Measurements from ENCODE around the gene IRF2BP2. TPM values are rescaled to one million over a fixed set of nuclear protein-coding genes. Genes with fewer than 3 reads are reported as not detected.
"Not testable (repeated sequence)": the region's sequence is repeated elsewhere in the genome, so short reads cannot be mapped to it uniquely, and the experiment has no call there.

IRF2BP2 gene
- total RNA-seq, 2 experiments from 2014 or later: 71.5 to 72.0 TPM

GRCh38 chr1:234595899-234596298 lies 14.1 kb downstream of the IRF2BP2 start:
- H3K4me3 Mint-ChIP-seq: no peak overlapping the region
- H3K9me3 Mint-ChIP-seq (ENCODE audit: insufficient read depth): no peaks in the 10 kb centered on the region
- H3K27me3 Mint-ChIP-seq (ENCODE audit: low read depth): no peaks in the 10 kb centered on the region
- ATAC-seq (no peak), DNase-seq (no peak)
- H3K27ac Mint-ChIP-seq: no peak overlapping the region
- ChIA-PET POLR2A (interaction anchor here (0.5 kb wide), 1 partner anchor 94 kb away, joined by 3 read pairs; no protein-coding TSS in a partner anchor), CTCF (interaction anchor here (3.0 to 4.1 kb wide), 3 partner anchors 52 to 488 kb away, joined by 14 to 27 read pairs (median 21); no protein-coding TSS in a partner anchor)
- H3K36me3 Mint-ChIP-seq (ENCODE audit: low read depth): no peaks in the 10 kb centered on the region
- peaks cover 36% of the 10 kb centered on the region for H3K4me1 Mint-ChIP-seq (ENCODE audit: low read depth)

GRCh38 chr1:234594575-234594974 lies 15.4 kb downstream of the IRF2BP2 start:
- H3K27me3 Mint-ChIP-seq (ENCODE audit: low read depth); H3K36me3 Mint-ChIP-seq (ENCODE audit: low read depth); H3K4me3 Mint-ChIP-seq; CTCF ChIA-PET; DNase-seq; ATAC-seq; H3K9me3 Mint-ChIP-seq (ENCODE audit: insufficient read depth); H3K27ac Mint-ChIP-seq: not testable (repeated sequence)
- POLR2A ChIA-PET: interaction anchor here (1.0 kb wide), 1 partner anchor 17 kb away, joined by 3 read pairs; no protein-coding TSS in a partner anchor
- peaks cover 30% of the 10 kb centered on the region for H3K4me1 Mint-ChIP-seq (ENCODE audit: low read depth)

GRCh38 chr1:234593771-234594504 lies 16.0 kb downstream of the IRF2BP2 start:
- DNase-seq: no peak
- H3K27me3 Mint-ChIP-seq (ENCODE audit: low read depth): no peaks in the 10 kb centered on the region
- no peak overlapping the region for H3K4me3 Mint-ChIP-seq
- CTCF ChIA-PET: no interaction called here
- POLR2A ChIA-PET: interaction anchor here (1.0 kb wide), 2 partner anchors 10 to 17 kb away, joined by 3 read pairs; no protein-coding TSS in a partner anchor
- no peaks in the 10 kb centered on the region for H3K36me3 Mint-ChIP-seq (ENCODE audit: low read depth)
- no peaks in the 10 kb centered on the region for H3K9me3 Mint-ChIP-seq (ENCODE audit: insufficient read depth)
- H3K27ac Mint-ChIP-seq: no peak overlapping the region
- peaks cover 25% of the 10 kb centered on the region for H3K4me1 Mint-ChIP-seq (ENCODE audit: low read depth)
- ATAC-seq: no peak

DNA sequence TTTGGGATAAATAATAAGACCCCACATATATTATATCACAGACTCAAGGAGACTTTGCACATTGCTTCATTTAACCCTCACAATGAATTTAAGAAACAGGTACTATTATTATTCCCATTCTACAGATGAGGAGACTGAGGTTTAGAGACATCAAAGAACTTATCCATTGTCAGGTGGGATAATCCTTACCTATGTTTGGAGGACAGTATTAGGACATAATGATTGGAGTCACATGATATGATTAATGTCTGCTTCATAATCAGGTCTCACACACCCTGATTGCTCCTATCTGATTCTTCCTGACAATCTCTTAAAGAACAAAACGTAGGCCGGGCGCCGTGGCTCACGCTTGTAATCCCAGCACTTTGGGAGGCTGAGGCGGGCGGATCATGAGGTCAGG lies 16.9 kb downstream of the IRF2BP2 start:
- no peaks in the 10 kb centered on the region for H3K36me3 Mint-ChIP-seq (ENCODE audit: low read depth)
- H3K4me1 Mint-ChIP-seq (ENCODE audit: low read depth): peaks cover 18% of the 10 kb centered on the region
- CTCF ChIA-PET: no interaction called here
- POLR2A ChIA-PET: interaction anchor here (1.0 kb wide), 1 partner anchor 10 kb away, joined by 3 read pairs; no protein-coding TSS in a partner anchor
- H3K4me3 Mint-ChIP-seq: no peak overlapping the region
- DNase-seq (no peak), ATAC-seq (no peak)
- no peak overlapping the region for H3K27ac Mint-ChIP-seq
- no peaks in the 10 kb centered on the region for H3K9me3 Mint-ChIP-seq (ENCODE audit: insufficient read depth)
- H3K27me3 Mint-ChIP-seq (ENCODE audit: low read depth): no peaks in the 10 kb centered on the region

GRCh38 chr1:234592240-234592639 lies 17.7 kb downstream of the IRF2BP2 start:
- H3K4me1 Mint-ChIP-seq (ENCODE audit: low read depth): peaks cover 11% of the 10 kb centered on the region
- H3K36me3 Mint-ChIP-seq (ENCODE audit: low read depth): no peaks in the 10 kb centered on the region
- no peak for DNase-seq
- H3K4me3 Mint-ChIP-seq: no peak overlapping the region
- H3K27ac Mint-ChIP-seq: no peak overlapping the region
- ATAC-seq: no peak
- H3K9me3 Mint-ChIP-seq (ENCODE audit: insufficient read depth): no peaks in the 10 kb centered on the region
- no peaks in the 10 kb centered on the region for H3K27me3 Mint-ChIP-seq (ENCODE audit: low read depth)
- CTCF ChIA-PET: interaction anchor here (0.7 kb wide), 1 partner anchor 105 kb away, joined by 3 read pairs; no protein-coding TSS in a partner anchor
- POLR2A ChIA-PET: interaction anchor here (0.6 kb wide), 1 partner anchor 8 kb away, joined by 3 read pairs; no protein-coding TSS in a partner anchor

GRCh38 chr1:234591131-234591530 lies 18.8 kb downstream of the IRF2BP2 start:
- DNase-seq (no peak), ATAC-seq (no peak)
- Mint-ChIP-seq H3K27ac (no peak overlapping the region), H3K9me3 (ENCODE audit: insufficient read depth) (no peaks in the 10 kb centered on the region), H3K4me1 (ENCODE audit: low read depth) (peaks cover 11% of the 10 kb centered on the region), H3K36me3 (ENCODE audit: low read depth) (no peaks in the 10 kb centered on the region), H3K27me3 (ENCODE audit: low read depth) (no peaks in the 10 kb centered on the region), H3K4me3 (no peak overlapping the region)
- CTCF ChIA-PET: interaction anchor here (1.0 kb wide), 1 partner anchor 826 kb away, joined by 3 read pairs; no protein-coding TSS in a partner anchor
- POLR2A ChIA-PET: no interaction called here

DNA sequence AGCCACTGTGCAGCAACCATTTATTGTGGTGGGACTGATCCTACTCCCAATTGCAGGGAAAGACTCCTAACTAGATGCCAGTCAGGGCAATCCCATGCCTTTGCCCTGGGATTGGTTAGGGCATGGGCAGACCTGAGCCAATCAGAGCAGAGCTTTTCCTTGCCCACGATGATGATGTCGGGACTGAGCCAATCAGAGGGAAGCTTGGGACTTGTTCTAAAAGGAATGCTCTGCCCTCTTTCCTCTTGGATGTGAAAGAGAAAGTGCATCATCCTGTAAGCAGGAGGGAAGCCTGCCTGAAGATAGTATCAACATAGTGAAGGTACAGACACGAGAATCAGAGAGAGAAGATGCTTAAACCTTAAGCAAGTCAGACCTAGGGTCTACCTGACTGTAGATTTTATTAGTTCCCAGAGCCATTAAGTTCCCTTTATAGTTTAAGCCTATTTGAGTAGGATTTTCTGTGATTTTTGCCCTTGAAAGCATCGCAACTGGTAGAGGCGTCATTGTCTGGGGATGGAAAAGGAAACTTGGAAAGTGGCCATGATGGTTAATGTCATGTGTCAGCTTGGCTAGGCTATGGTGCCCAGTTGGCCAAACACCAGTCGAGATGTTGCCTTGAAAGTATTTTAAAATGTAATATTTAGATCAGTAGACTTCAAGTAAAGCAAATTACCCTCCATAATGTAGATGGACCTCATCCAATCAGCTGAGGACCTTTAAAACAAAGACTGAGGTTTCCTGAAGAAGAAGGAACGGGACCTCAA lies 19.9 kb downstream of the IRF2BP2 start:
- Mint-ChIP-seq H3K27me3 (ENCODE audit: low read depth) (peaks cover 2% of the 10 kb centered on the region), H3K4me1 (ENCODE audit: low read depth) (peaks cover 11% of the 10 kb centered on the region), H3K4me3 (no peak overlapping the region), H3K9me3 (ENCODE audit: insufficient read depth) (no peaks in the 10 kb centered on the region), H3K36me3 (ENCODE audit: low read depth) (no peaks in the 10 kb centered on the region), H3K27ac (no peak overlapping the region)
- ChIA-PET POLR2A (interaction anchor here (1.5 kb wide), 1 partner anchor 20 kb away, joined by 3 read pairs; the partner anchor contains the start of gene IRF2BP2), CTCF (no interaction called here)
- DNase-seq (no peak), ATAC-seq (no peak)

- no peak for ATAC-seq
- Mint-ChIP-seq H3K27me3 (ENCODE audit: low read depth) (peaks cover 2% of the 10 kb centered on the region), H3K36me3 (ENCODE audit: low read depth) (no peaks in the 10 kb centered on the region), H3K4me1 (ENCODE audit: low read depth) (peaks cover 9% of the 10 kb centered on the region), H3K4me3 (no peak overlapping the region), H3K27ac (no peak overlapping the region), H3K9me3 (ENCODE audit: insufficient read depth) (no peaks in the 10 kb centered on the region)
- POLR2A ChIA-PET: interaction anchor here (1.5 kb wide), 1 partner anchor 21 kb away, joined by 3 read pairs; the partner anchor contains the start of gene IRF2BP2
- no peak for DNase-seq
- CTCF ChIA-PET: interaction anchor here (1.3 kb wide), 1 partner anchor 89 kb away, joined by 3 read pairs; no protein-coding TSS in a partner anchor
Observed at GRCh38 chr1:234589064-234589800, 20.7 kb downstream of the IRF2BP2 start.

GRCh38 chr1:234588386-234588785 lies 21.6 kb downstream of the IRF2BP2 start:
- ChIA-PET POLR2A (no interaction called here), CTCF (interaction anchor here (1.3 kb wide), 1 partner anchor 88 kb away, joined by 3 read pairs; no protein-coding TSS in a partner anchor)
- DNase-seq: no peak
- ATAC-seq: no peak
- Mint-ChIP-seq H3K9me3 (ENCODE audit: insufficient read depth) (no peaks in the 10 kb centered on the region), H3K4me3 (no peak overlapping the region), H3K36me3 (ENCODE audit: low read depth) (no peaks in the 10 kb centered on the region), H3K4me1 (ENCODE audit: low read depth) (peaks cover 10% of the 10 kb centered on the region), H3K27me3 (ENCODE audit: low read depth) (peaks cover 2% of the 10 kb centered on the region), H3K27ac (no peak overlapping the region)

DNA sequence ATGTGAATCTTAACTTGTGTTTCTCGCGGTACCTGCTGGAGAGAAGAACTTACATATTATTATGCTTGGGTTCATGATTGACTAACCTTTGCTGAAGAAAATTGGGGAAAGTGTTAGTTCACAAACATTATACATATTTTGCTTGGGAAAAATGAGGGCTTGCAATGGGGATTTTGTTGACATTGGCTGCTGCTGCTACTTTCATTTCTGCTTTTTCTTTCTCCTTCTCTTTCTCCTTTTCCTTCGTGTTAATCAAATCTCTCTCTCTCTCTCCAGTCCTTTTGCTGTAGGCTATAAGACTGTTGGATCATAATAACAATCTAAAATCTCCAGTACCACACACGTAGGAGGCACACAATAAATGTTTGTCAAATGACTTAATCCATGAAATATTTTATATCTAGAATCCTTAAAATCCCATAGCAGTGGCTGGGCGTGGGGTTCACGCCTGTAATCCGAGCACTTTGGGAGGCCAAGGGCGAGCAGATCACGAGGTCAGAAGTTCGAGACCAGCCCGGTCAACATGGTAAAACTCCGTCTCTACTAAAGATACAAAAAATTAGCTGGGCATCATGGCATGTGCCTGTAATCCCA lies 23.0 kb downstream of the IRF2BP2 start:
- CTCF ChIA-PET: no interaction called here
- no peak for ATAC-seq
- no peak overlapping the region for H3K4me3 Mint-ChIP-seq
- peaks cover 2% of the 10 kb centered on the region for H3K27me3 Mint-ChIP-seq (ENCODE audit: low read depth)
- POLR2A ChIA-PET: no interaction called here
- no peak for DNase-seq
- no peak overlapping the region for H3K27ac Mint-ChIP-seq
- no peaks in the 10 kb centered on the region for H3K36me3 Mint-ChIP-seq (ENCODE audit: low read depth)
- peaks cover 12% of the 10 kb centered on the region for H3K4me1 Mint-ChIP-seq (ENCODE audit: low read depth)
- H3K9me3 Mint-ChIP-seq (ENCODE audit: insufficient read depth): no peaks in the 10 kb centered on the region

- Mint-ChIP-seq H3K27me3 (ENCODE audit: low read depth) (peaks cover 2% of the 10 kb centered on the region), H3K4me3 (no peak overlapping the region), H3K9me3 (ENCODE audit: insufficient read depth) (no peaks in the 10 kb centered on the region), H3K4me1 (ENCODE audit: low read depth) (peaks cover 12% of the 10 kb centered on the region), H3K27ac (no peak overlapping the region), H3K36me3 (ENCODE audit: low read depth) (no peaks in the 10 kb centered on the region)
- ATAC-seq: no peak
- no peak for DNase-seq
- POLR2A ChIA-PET: no interaction called here
- CTCF ChIA-PET: no interaction called here
Observed at GRCh38 chr1:234586304-234586703, 23.7 kb downstream of the IRF2BP2 start.

Data from activated CD8-positive, alpha-beta T cell treated with anti-CD3 and anti-CD28 coated beads, Interleukin-2, amount 10 ng/mL, durations not matched to agents 7 days and 5 days (primary cell).